ENCODE measurements around the gene XPNPEP1. TPM values are rescaled to one million over a fixed set of nuclear protein-coding genes. Genes with fewer than 3 reads are reported as not detected.

XPNPEP1 gene
- total RNA-seq, 3 donors from 2014 or later, result 66.6 to 97.7 (median 87.5) TPM

DNA sequence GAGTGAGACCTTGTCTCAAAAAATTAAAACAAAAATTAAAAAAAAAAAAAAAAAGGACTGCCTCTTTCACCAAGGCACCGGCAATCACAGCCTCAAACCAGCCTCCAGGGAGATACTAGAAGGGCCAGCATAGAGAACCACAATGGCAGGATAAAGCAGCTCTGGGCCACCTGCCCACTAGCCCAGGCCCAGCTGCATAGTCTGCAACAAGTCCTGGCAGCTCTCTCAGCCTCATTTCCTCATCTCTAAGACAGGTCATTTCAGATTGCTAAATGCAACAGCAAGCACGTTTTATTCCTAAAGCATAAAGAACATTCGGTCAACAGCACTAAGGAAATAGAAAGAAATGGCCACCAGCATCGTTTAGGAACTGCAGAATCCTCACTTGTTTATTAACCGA lies 28.8 kb downstream of the XPNPEP1 start:
- ATAC-seq, result peak; percentile 31
- DNase-seq, result no peak
- Histone ChIP-seq H3K4me1 (ENCODE audit: low read depth) (peaks cover 17% of the 10 kb centered on the region), H3K4me3 (no peak overlapping the region), H3K36me3 (ENCODE audit: low read depth) (no peaks in the 10 kb centered on the region), H3K9me3 (no peaks in the 10 kb centered on the region)
- intact Hi-C loops (cut with DNase I, micrococcal nuclease), result no loop called here
- TF ChIP-seq, protein P1, sequence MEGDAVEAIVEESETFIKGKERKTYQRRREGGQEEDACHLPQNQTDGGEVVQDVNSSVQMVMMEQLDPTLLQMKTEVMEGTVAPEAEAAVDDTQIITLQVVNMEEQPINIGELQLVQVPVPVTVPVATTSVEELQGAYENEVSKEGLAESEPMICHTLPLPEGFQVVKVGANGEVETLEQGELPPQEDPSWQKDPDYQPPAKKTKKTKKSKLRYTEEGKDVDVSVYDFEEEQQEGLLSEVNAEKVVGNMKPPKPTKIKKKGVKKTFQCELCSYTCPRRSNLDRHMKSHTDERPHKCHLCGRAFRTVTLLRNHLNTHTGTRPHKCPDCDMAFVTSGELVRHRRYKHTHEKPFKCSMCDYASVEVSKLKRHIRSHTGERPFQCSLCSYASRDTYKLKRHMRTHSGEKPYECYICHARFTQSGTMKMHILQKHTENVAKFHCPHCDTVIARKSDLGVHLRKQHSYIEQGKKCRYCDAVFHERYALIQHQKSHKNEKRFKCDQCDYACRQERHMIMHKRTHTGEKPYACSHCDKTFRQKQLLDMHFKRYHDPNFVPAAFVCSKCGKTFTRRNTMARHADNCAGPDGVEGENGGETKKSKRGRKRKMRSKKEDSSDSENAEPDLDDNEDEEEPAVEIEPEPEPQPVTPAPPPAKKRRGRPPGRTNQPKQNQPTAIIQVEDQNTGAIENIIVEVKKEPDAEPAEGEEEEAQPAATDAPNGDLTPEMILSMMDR (IDR thresholded peaks at IDR 0.05), result no peak

DNA sequence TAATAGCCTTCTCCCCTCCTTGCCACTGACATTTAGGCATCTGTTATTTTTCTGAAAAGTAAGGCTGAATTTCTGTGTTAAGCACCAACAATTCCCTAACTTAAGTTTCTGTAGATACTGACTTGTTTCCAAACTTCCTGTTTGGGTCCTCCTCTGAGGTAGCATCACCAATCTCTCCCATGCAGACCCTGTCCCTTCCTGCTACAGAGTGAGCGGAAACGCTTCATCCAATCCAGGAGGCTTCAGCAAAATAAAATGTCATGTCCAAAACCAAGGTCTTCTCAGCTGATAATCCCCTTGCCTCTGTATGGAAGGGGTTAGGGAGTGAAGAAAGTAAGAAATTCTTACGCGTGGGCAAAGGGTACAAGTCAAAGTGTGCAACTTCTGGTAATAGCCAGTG lies 29.9 kb downstream of the XPNPEP1 start:
- Histone ChIP-seq H3K4me3 (no peak overlapping the region), H3K36me3 (ENCODE audit: low read depth) (no peaks in the 10 kb centered on the region), H3K9me3 (no peaks in the 10 kb centered on the region), H3K4me1 (ENCODE audit: low read depth) (peaks cover 17% of the 10 kb centered on the region)
- intact Hi-C loops (cut with DNase I, micrococcal nuclease), result no loop called here
- ATAC-seq, result no peak
- TF ChIP-seq, protein P1 (IDR thresholded peaks at IDR 0.05), result no peak
- no peak for DNase-seq

DNA sequence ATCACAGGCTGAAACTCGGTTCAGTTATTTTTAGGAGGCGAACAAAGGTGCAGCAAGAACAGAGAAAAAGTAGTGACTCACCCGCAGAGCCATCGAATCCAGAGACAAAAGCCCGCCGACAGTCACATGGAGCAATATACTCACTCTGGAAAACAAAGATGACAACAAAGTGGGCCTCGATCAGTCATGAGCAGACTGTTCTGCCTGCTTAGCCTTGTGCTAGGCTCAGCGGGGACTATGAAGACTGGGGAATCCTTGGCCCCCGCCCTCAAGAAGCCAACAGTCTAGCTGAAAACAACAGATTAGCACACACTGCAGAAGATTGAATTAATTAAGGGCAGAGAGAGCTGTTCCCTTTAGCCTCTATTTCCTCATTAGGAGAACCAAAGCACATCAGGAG lies 30.4 kb downstream of the XPNPEP1 start:
- no peaks in the 10 kb centered on the region for H3K9me3 ChIP-seq
- ATAC-seq, result no peak
- no peaks in the 10 kb centered on the region for H3K36me3 ChIP-seq (ENCODE audit: low read depth)
- peaks cover 17% of the 10 kb centered on the region for H3K4me1 ChIP-seq (ENCODE audit: low read depth)
- DNase-seq, result no peak
- no peak overlapping the region for H3K4me3 ChIP-seq
- TF ChIP-seq, protein P1 (IDR thresholded peaks at IDR 0.05), result no peak
- intact Hi-C loops (cut with DNase I, micrococcal nuclease), result no loop called here

DNA sequence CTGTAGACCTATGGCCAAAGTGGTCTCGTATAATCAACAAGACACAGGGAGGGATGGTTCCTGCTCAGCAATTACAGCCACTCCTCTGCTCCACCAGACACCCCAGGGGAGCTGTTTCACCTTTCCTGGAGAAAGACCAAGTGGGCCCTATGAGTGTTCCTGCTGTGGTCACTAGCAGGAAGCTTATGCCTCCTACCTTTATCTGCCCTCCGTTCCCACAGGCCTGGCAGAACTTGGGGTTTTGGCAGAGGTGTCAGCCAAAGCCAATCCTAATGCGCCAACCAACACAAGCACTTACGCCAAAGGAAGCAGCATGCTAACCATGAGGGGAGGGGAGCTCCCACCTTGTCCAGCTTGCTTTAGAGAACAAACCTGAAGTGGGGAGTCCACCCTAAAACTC lies 31.2 kb downstream of the XPNPEP1 start:
- H3K9me3 ChIP-seq, result no peaks in the 10 kb centered on the region
- DNase-seq (no peak), ATAC-seq (no peak)
- no peak overlapping the region for H3K4me3 ChIP-seq
- intact Hi-C loops (cut with DNase I, micrococcal nuclease), result no loop called here
- TF ChIP-seq, protein P1 (IDR thresholded peaks at IDR 0.05), result no peak
- no peaks in the 10 kb centered on the region for H3K36me3 ChIP-seq (ENCODE audit: low read depth)
- peaks cover 17% of the 10 kb centered on the region for H3K4me1 ChIP-seq (ENCODE audit: low read depth)

DNA sequence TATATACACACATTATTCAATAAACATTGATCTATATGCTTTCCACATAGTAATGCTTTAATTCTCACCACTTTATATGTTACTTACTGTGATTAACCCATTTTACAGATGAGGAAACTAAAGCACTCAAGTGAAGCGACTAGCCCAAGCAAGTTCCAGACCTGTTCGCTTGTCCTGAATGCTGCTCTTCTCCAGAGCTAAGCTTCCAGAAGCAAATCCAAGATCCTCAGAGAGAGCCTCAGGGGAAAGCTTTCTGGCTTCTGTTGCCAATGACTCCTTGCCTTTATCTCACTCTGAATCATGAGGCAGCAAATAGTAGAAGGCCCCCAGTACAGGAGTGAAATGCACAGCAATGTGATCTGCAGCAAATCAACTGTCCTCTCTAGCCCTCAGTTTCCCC lies 32.2 kb downstream of the XPNPEP1 start:
- Histone ChIP-seq H3K4me1 (ENCODE audit: low read depth) (peaks cover 15% of the 10 kb centered on the region), H3K36me3 (ENCODE audit: low read depth) (no peaks in the 10 kb centered on the region), H3K9me3 (no peaks in the 10 kb centered on the region), H3K4me3 (no peak overlapping the region)
- TF ChIP-seq, protein P1 (IDR thresholded peaks at IDR 0.05), result no peak
- intact Hi-C loops (cut with DNase I, micrococcal nuclease), result no loop called here
- no peak for DNase-seq
- ATAC-seq, result no peak

DNA sequence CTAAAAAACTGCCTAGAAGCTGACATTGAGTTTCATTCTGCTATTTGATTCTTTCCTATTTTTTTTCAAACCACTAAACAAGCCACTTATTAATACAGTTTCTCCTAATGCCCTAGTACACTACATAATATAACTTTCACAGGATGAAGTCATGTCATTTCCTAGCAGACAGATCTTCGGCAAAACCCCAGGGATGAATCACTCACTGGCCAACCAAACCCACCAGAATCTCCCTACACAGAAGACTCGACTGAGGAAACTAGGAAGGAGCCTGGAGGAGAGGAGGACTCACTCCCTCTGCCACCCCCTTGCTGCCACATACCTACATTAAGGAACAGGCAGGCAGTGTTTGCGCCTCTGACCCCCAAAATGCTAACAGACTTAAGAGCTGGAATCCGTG lies 33.4 kb downstream of the XPNPEP1 start:
- DNase-seq (no peak), ATAC-seq (no peak)
- Histone ChIP-seq H3K4me1 (ENCODE audit: low read depth) (peaks cover 4% of the 10 kb centered on the region), H3K9me3 (no peaks in the 10 kb centered on the region), H3K4me3 (no peak overlapping the region), H3K36me3 (ENCODE audit: low read depth) (no peaks in the 10 kb centered on the region)
- intact Hi-C loops (cut with DNase I, micrococcal nuclease), result loop anchor here in 1 of 2 donors (10.0 kb wide), 1 partner anchor 245 kb away; no protein-coding TSS in a partner anchor
- TF ChIP-seq, protein P1 (IDR thresholded peaks at IDR 0.05), result no peak

Data from mucosa of descending colon (tissue), 3 donors.